ENCODE data around the gene HBQ1.
A peak's percentile ranks its signal among the peaks of the same experiment; 100 is the strongest.
"Not testable (repeated sequence)": the region's sequence is repeated elsewhere in the genome, so short reads cannot be mapped to it uniquely, and the experiment has no call there.

The HBQ1 gene

GRCh38 chr16:152141-153128 lies 27.8 kb upstream of the HBQ1 start, which contains the start of gene HBZ:
HBZ (plus strand) TSS chr16:152644; CDS start chr16:152910, 266 bp downstream.
- no peak for DNase-seq (ENCODE audit: low read depth)
- no peak for TF ChIP-seq CTCF (IDR thresholded peaks at IDR 0.05; ENCODE audit: insufficient read depth, low read depth, low read length, missing control alignments)
- H3K4me3 ChIP-seq (ENCODE audit: low read length), result no peak within 1 kb of the TSS

- not testable (repeated sequence) for H3K4me3 ChIP-seq (ENCODE audit: low read length); DNase-seq (ENCODE audit: low read depth)
These were observed 27.1 kb upstream of the HBQ1 start for GRCh38 chr16:153129-153521.

GRCh38 chr16:153550-154216 lies 26.6 kb upstream of the HBQ1 start:
- DNase-seq (ENCODE audit: low read depth), result not testable (repeated sequence)

GRCh38 chr16:154217-155030 lies 25.8 kb upstream of the HBQ1 start:
- no peak for TF ChIP-seq CTCF (IDR thresholded peaks at IDR 0.05; ENCODE audit: insufficient read depth, low read depth, low read length, missing control alignments)
- H3K4me3 ChIP-seq (ENCODE audit: low read length), result peak overlapping the region; percentile 30
- DNase-seq (ENCODE audit: low read depth), result peak; percentile 43

More at GRCh38 chr16:153550-154216, 26.6 kb upstream of the HBQ1 start:
- not testable (repeated sequence) for H3K4me3 ChIP-seq (ENCODE audit: low read length)

GRCh38 chr16:155031-155398 lies 25.2 kb upstream of the HBQ1 start:
- DNase-seq (ENCODE audit: low read depth), result no peak
- no peak for TF ChIP-seq CTCF (IDR thresholded peaks at IDR 0.05; ENCODE audit: insufficient read depth, low read depth, low read length, missing control alignments)
- no peak overlapping the region for H3K4me3 ChIP-seq (ENCODE audit: low read length)

- H3K4me3 ChIP-seq (ENCODE audit: low read length), result no peak overlapping the region
- no peak for DNase-seq (ENCODE audit: low read depth)
- no peak for TF ChIP-seq CTCF (IDR thresholded peaks at IDR 0.05; ENCODE audit: insufficient read depth, low read depth, low read length, missing control alignments)
These were observed 21.0 kb upstream of the HBQ1 start for GRCh38 chr16:159136-159849.

DNA sequence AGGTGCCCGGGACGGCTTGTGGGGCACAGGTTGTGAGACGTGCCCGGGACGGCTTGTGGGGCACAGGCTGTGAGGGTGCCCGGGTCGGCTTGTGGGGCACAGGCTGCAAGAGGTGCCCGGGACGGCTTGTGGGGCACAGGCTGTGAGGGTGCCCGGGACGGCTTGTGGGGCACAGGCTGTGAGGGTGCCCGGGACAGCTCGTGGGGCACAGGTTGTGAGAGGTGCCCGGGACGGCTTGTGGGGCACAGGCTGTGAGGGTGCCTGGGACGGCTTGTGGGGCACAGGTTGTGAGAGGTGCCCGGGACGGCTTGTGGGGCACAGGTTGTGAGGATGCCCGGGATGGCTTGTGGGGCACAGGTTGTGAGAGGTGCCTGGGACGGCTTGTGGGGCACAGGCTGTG lies 20.0 kb upstream of the HBQ1 start:
- DNase-seq (ENCODE audit: low read depth); H3K4me3 ChIP-seq (ENCODE audit: low read length): not testable (repeated sequence)
